GM12878 (cell line): ENCODE results near the gene SLC7A10. TPM values are rescaled to one million over a fixed set of nuclear protein-coding genes. Genes with fewer than 3 reads are reported as not detected.

Experiments
- ATAC-seq: fragments of 200-7000 bp; cut with Tn5 transposase; 3 replicates; pipeline ENCODE4 v1.9.1; 2020; ENCODE audit warnings: mild to moderate bottlenecking, moderate library complexity
- BruUV-seq: library from RNA; stranded (reverse); fragments of 400-500 nt; replicated peaks from 2 replicates; lab custom pipeline; 2021; lab: Mats Ljungman, UMichigan
- CTCF ChIA-PET: fragments of 300-600 bp; sonication (Branson Sonifier 250); formaldehyde crosslinking; extraction: SDS; loops from one replicate; lab custom pipeline; 2021; ENCODE audit warnings: inconsistent platforms; lab: Yijun Ruan, JAX
- POLR2A ChIA-PET: fragments of 350-600 bp; formaldehyde crosslinking; extraction: SDS; loops from one replicate; lab custom pipeline; 2021; ENCODE audit warnings: inconsistent platforms; lab: Charles Lee
- RAD21 ChIA-PET: fragments of 300-600 bp; sonication (Branson Sonifier 250); formaldehyde crosslinking; loops from one replicate; lab custom pipeline; 2023; ENCODE audit warnings: antibody characterized with exemption; ENCODE audit not compliant: unreplicated experiment; lab: Charles Lee
- SMC1A ChIA-PET: fragments of 300-600 bp; sonication (Branson Sonifier 250); formaldehyde crosslinking; loops from one replicate; lab custom pipeline; 2023; ENCODE audit not compliant: unreplicated experiment, uncharacterized antibody; lab: Charles Lee
- DNase-seq: peaks from one replicate; pipeline ENCODE4 v3.0.0-alpha.2; 2011; ENCODE audit warnings: low read depth, low spot score
- FAIRE-seq: peaks from 3 replicates; lab custom pipeline; 2011; peaks lifted over from hg19 to GRCh38; lab: Jason Lieb, UNC
- H2AFZ ChIP-seq: 2 replicates; pipeline ENCODE4 v1.6.0; 2011; ENCODE audit warnings: low read depth, low read length, control low read depth; ENCODE audit not compliant: control insufficient read depth
- H3K27ac ChIP-seq: 2 replicates; pipeline ENCODE4 v1.5.1; 2011; ENCODE audit warnings: control low read depth; ENCODE audit not compliant: control insufficient read depth, insufficient read depth
- H3K27me3 ChIP-seq, 2 experiments: replicated peaks in 1 of 2; 2 replicates each; pipeline versions ENCODE4 v1.6.0 to v1.6.1; 2011; ENCODE audit warnings: low read length in 1 of 2; ENCODE audit not compliant: control insufficient read depth in 2 of 2, insufficient read depth in 2 of 2
- H3K36me3 ChIP-seq, 2 experiments: 2 replicates each; pipeline ENCODE4 v1.5.1; 2011; ENCODE audit warnings: low read length in 1 of 2; ENCODE audit not compliant: control insufficient read depth in 2 of 2, insufficient read depth in 2 of 2
- H3K4me1 ChIP-seq: 2 replicates; pipeline ENCODE4 v1.6.1; 2011; ENCODE audit warnings: mild to moderate bottlenecking, low read length, moderate library complexity, mixed read lengths; ENCODE audit not compliant: control insufficient read depth, insufficient read depth
- H3K4me2 ChIP-seq: 2 replicates; pipeline ENCODE4 v1.6.0; 2011; ENCODE audit warnings: control low read depth; ENCODE audit not compliant: control insufficient read depth, insufficient read depth
- H3K4me3 ChIP-seq: fragments of 200-600 bp; sonication (generic); 2 replicates; pipeline ENCODE4 v1.5.1; 2016
- H3K79me2 ChIP-seq: 2 replicates; pipeline ENCODE4 v1.6.0; 2011; ENCODE audit warnings: low read length; ENCODE audit not compliant: control insufficient read depth, insufficient read depth
- H3K9ac ChIP-seq: 2 replicates; pipeline ENCODE4 v1.8.0; 2011; ENCODE audit warnings: low read length, control low read depth, mixed read lengths; ENCODE audit not compliant: control insufficient read depth, insufficient read depth
- H3K9me3 ChIP-seq: replicated peaks from 3 replicates; pipeline ENCODE4 v1.5.1; 2011; ENCODE audit warnings: mild to moderate bottlenecking, low read length; ENCODE audit not compliant: control insufficient read depth, insufficient read depth
- H4K20me1 ChIP-seq: 2 replicates; pipeline ENCODE4 v1.6.0; 2011; ENCODE audit not compliant: control insufficient read depth, insufficient read depth
- SIX5 ChIP-seq: IDR thresholded peaks from 2 replicates; pipeline ENCODE4 v1.6.1; 2011; ENCODE audit warnings: mild to moderate bottlenecking, low read depth, low read length, moderate library complexity; ENCODE audit not compliant: severe bottlenecking
- SMARCA5 ChIP-seq: fragments of 450-650 bp; IDR thresholded peaks from 2 replicates; pipeline ENCODE4 v1.6.1; 2017; ENCODE audit warnings: mild to moderate bottlenecking
- WGBS: methylation state at CpG from one replicate; pipeline ENCODE4 v1.1.6; 2016; ENCODE audit warnings: low lambda C conversion rate; ENCODE audit not compliant: insufficient replicate concordance, insufficient coverage; ENCODE audit errors: missing lambda C conversion rate; 5-methylcytosine and 5-hydroxymethylcytosine counted together
- in situ Hi-C: fragments of 300-500 bp; cut with MboI; formaldehyde crosslinking; loops from 9 replicates; pipeline ENCODE4 v1.14.3; 2018; ENCODE audit warnings: mixed read lengths
- intact Hi-C: fragments of 100-400 bp; cut with micrococcal nuclease; formaldehyde crosslinking; loops from one replicate; pipeline ENCODE4 v1.14.2; 2022; ENCODE audit not compliant: unreplicated experiment
- polyA plus RNA-seq, 11 experiments: library from polyadenylated mRNA; depleted of rRNA in 4 of 11; unstranded in 6 of 11; stranded (reverse) in 5 of 11; fragments of >200 nt; fragmentation: Nextera tagmentation in 4 of 11; fragmentation: Illumina TruSeq in 1 of 11; extraction: Ambion mirVana in 4 of 11; extraction: Trizol in 1 of 11; gene quantifications; 1 replicate in 1 of 11; 2 replicates in 10 of 11; pipeline versions ENCODE4 v1.2.1 to v1.2.3, GENCODE V29; 2011 to 2016; ENCODE audit warnings: inconsistent platforms in 2 of 11, missing spikeins in 2 of 11, low read depth in 1 of 11
- total RNA-seq, 4 experiments: library from RNA; depleted of rRNA in 3 of 4; stranded (reverse); fragments of >200 nt in 3 of 4; fragmentation: Illumina TruSeq in 1 of 4; extraction: Trizol in 1 of 4; gene quantifications; 2 replicates each; pipeline versions ENCODE4 v1.2.1 to v1.2.3, GENCODE V29; 2013 to 2021
- TF ChIP-seq, protein P1 (sequence below): fragments of 450-650 bp; IDR thresholded peaks from 2 replicates; pipeline ENCODE4 v1.6.1; 2016; ENCODE audit warnings: mild to moderate bottlenecking, moderate library complexity, borderline replicate concordance

The SLC7A10 gene
- total and polyA plus RNA-seq, 10 of the 15 experiments (the other 5 are each of a cell fraction or from before 2014, with no cell fraction given): not detected

DNA sequence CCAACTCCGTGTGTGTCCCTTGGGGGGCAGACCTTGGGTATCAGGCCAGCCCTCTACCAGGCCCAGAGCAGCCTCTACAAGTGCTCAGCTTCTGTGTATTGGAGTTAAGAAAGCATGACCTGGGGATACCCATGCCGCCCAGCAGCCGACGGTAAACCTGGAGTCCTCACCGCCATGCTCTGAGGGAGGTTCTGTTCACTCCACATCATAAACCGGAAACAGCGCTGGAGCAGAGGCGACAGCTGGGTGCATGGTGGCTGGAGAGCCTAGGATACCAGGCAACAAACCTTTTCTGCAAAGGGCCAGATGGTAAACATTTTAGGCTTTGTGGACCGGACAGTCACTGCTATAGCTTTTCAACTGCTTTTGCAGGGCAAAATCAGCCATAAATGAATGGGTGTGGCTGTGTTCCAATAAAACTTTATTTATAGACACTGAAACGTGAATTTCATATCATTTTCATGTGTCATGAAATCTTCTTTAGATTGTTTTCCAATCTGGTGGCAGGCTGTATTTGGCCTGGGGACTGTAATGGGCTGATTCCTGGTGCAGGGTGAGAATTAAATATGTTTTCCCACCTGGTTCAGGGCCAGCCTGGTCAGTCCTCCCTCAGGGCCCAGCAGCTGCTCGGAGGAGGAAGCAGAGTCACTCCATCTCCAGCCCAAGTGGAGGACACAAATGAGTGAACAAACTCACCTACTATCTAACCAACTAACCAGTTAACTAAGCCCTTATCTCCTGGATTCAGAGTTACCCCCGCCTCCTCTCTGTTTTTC lies 45.8 kb upstream of the SLC7A10 start:
- TF ChIP-seq, protein P1, sequence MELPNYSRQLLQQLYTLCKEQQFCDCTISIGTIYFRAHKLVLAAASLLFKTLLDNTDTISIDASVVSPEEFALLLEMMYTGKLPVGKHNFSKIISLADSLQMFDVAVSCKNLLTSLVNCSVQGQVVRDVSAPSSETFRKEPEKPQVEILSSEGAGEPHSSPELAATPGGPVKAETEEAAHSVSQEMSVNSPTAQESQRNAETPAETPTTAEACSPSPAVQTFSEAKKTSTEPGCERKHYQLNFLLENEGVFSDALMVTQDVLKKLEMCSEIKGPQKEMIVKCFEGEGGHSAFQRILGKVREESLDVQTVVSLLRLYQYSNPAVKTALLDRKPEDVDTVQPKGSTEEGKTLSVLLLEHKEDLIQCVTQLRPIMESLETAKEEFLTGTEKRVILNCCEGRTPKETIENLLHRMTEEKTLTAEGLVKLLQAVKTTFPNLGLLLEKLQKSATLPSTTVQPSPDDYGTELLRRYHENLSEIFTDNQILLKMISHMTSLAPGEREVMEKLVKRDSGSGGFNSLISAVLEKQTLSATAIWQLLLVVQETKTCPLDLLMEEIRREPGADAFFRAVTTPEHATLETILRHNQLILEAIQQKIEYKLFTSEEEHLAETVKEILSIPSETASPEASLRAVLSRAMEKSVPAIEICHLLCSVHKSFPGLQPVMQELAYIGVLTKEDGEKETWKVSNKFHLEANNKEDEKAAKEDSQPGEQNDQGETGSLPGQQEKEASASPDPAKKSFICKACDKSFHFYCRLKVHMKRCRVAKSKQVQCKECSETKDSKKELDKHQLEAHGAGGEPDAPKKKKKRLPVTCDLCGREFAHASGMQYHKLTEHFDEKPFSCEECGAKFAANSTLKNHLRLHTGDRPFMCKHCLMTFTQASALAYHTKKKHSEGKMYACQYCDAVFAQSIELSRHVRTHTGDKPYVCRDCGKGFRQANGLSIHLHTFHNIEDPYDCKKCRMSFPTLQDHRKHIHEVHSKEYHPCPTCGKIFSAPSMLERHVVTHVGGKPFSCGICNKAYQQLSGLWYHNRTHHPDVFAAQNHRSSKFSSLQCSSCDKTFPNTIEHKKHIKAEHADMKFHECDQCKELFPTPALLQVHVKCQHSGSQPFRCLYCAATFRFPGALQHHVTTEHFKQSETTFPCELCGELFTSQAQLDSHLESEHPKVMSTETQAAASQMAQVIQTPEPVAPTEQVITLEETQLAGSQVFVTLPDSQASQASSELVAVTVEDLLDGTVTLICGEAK: peak; percentile 19; the same call in 1 of the 2 replicates
- TF ChIP-seq SMARCA5 (no peak), SIX5 (no peak)
- no peak overlapping the region for H3K27ac ChIP-seq
- no peak overlapping the region for H3K9ac ChIP-seq
- no peak for ATAC-seq
- WGBS: 44% methylated on average over 12 of the region's 12 CpGs
- no peak overlapping the region for H3K4me3 ChIP-seq
- no peaks in the 10 kb centered on the region for H3K36me3 ChIP-seq
- ChIA-PET SMC1A (interaction anchor here (0.6 kb wide), 1 partner anchor 93 kb away, joined by 3 read pairs; no protein-coding TSS in a partner anchor), RAD21 (no interaction called here), CTCF (no interaction called here), POLR2A (no interaction called here)
- no peaks in the 10 kb centered on the region for H4K20me1 ChIP-seq
- H3K27me3 ChIP-seq: no peaks in the 10 kb centered on the region
- H3K4me1 ChIP-seq: peaks cover 8% of the 10 kb centered on the region
- FAIRE-seq: no peak
- no peak overlapping the region for H2AFZ ChIP-seq
- no peak overlapping the region for H3K4me2 ChIP-seq
- intact Hi-C loops (no loop called here), in situ Hi-C loops (no loop called here)
- no peak for DNase-seq
- no peaks in the 10 kb centered on the region for H3K79me2 ChIP-seq
- BruUV-seq: no TSS peak
- H3K9me3 ChIP-seq: no peaks in the 10 kb centered on the region
